Measurements from ENCODE around the gene KCTD17. TPM values are rescaled to one million over a fixed set of nuclear protein-coding genes. Genes with fewer than 3 reads are reported as not detected.

Gene KCTD17
- total and polyA plus RNA-seq, 2 of the 13 experiments (the other 11 are each of a cell fraction or from before 2014, with no cell fraction given) = 5.3 to 11.7 TPM

- TF ChIP-seq ZNF407 (CRISPR knock-in tag; IDR thresholded peaks at IDR 0.05; ENCODE audit: not compliant biosample characterization) (peak; percentile 56), CHD2 (IDR thresholded peaks at IDR 0.05; ENCODE audit: low read depth, low read length) (no peak), ZNF432 (CRISPR knock-in tag; IDR thresholded peaks at IDR 0.05; ENCODE audit: borderline replicate concordance) (no peak), GMEB1 (CRISPR knock-in tag; IDR thresholded peaks at IDR 0.05; ENCODE audit: borderline replicate concordance) (no peak), ISL2 (CRISPR knock-in tag; IDR thresholded peaks at IDR 0.05) (no peak), KDM1A (CRISPR knock-in tag; IDR thresholded peaks at IDR 0.05) (no peak), ARNT (IDR thresholded peaks at IDR 0.05) (no peak), BRF2 (CRISPR knock-in tag; IDR thresholded peaks at IDR 0.05) (no peak), HNRNPUL1 (IDR thresholded peaks at IDR 0.05; ENCODE audit: low read depth, low read length) (no peak), ZNF451 (CRISPR knock-in tag; IDR thresholded peaks at IDR 0.05) (no peak), SAP130 (CRISPR knock-in tag; IDR thresholded peaks at IDR 0.05; ENCODE audit: low read depth) (peak; percentile 66), ZNF576 (CRISPR knock-in tag; IDR thresholded peaks at IDR 0.05) (0 out of 2 replicates have a peak, but pooled peaks have one; percentile 35), ZFP82 (CRISPR knock-in tag; IDR thresholded peaks at IDR 0.05; ENCODE audit: borderline replicate concordance) (no peak), ZNF790 (CRISPR knock-in tag; IDR thresholded peaks at IDR 0.05; ENCODE audit: borderline replicate concordance) (0 out of 2 replicates have a peak, but pooled peaks have one; percentile 57), HMGXB4 (CRISPR knock-in tag; IDR thresholded peaks at IDR 0.05; ENCODE audit: borderline replicate concordance in 1 of 2, low read depth in 1 of 2) (no peak)
Measured at GRCh38 chr22:37018815-37019308, 32.7 kb upstream of the KCTD17 start (continued).
